HepG2 (cell line): ENCODE data around the gene SLC19A1. TPM values are rescaled to one million over a fixed set of nuclear protein-coding genes. Genes with fewer than 3 reads are reported as not detected.

Experiments
- ETV5 ChIP-seq: IDR thresholded peaks from 2 replicates; pipeline ENCODE4 v1.6.1; 2018; ENCODE audit warnings: missing biosample characterization, missing genetic modification reagents, inconsistent platforms, borderline replicate concordance
- GLI4 ChIP-seq: sonication (generic); formaldehyde crosslinking; IDR thresholded peaks from 2 replicates; pipeline ENCODE4 v1.5.1; 2020; ENCODE audit warnings: missing genetic modification reagents, mild to moderate bottlenecking, moderate library complexity, borderline replicate concordance
- HNRNPLL ChIP-seq: fragments of 200-400 bp; formaldehyde crosslinking; IDR thresholded peaks from 2 replicates; pipeline ENCODE4 v1.6.1; 2017; ENCODE audit warnings: mild to moderate bottlenecking, low read depth, low read length; ENCODE audit not compliant: poor library complexity, severe bottlenecking
- NAIF1 ChIP-seq: sonication (generic); formaldehyde crosslinking; IDR thresholded peaks from 2 replicates; pipeline ENCODE4 v1.5.0; 2020; ENCODE audit warnings: mild to moderate bottlenecking, missing genetic modification reagents, borderline replicate concordance
- NR2F6 ChIP-seq, 2 experiments: IDR thresholded peaks; 2 replicates each; pipeline ENCODE4 v1.6.1; 2016; ENCODE audit warnings: antibody characterized with exemption in 1 of 2, mild to moderate bottlenecking in 1 of 2
- SRSF1 ChIP-seq: fragments of 200-400 bp; formaldehyde crosslinking; optimal IDR thresholded peaks from 2 replicates; pipeline ENCODE3; 2017; ENCODE audit warnings: mild to moderate bottlenecking, low read depth, low read length, moderate library complexity
- XBP1 ChIP-seq: sonication (generic); formaldehyde crosslinking; IDR thresholded peaks from 2 replicates; pipeline ENCODE4 v1.5.0; 2020; ENCODE audit warnings: missing genetic modification reagents
- ZKSCAN5 ChIP-seq: sonication (generic); formaldehyde crosslinking; IDR thresholded peaks from 2 replicates; pipeline ENCODE4 v1.5.1; 2020; ENCODE audit warnings: mild to moderate bottlenecking, missing genetic modification reagents
- ZNF180 ChIP-seq: sonication (generic); formaldehyde crosslinking; IDR thresholded peaks from 2 replicates; pipeline ENCODE4 v1.4.0; 2020; ENCODE audit warnings: low read depth, missing genetic modification reagents, borderline replicate concordance
- ZNF30 ChIP-seq: sonication (generic); formaldehyde crosslinking; IDR thresholded peaks from 2 replicates; pipeline ENCODE4 v1.5.0; 2020; ENCODE audit warnings: mild to moderate bottlenecking, missing genetic modification reagents
- ZNF558 ChIP-seq: sonication (generic); formaldehyde crosslinking; IDR thresholded peaks from 2 replicates; pipeline ENCODE4 v1.9.0; 2022; ENCODE audit warnings: mild to moderate bottlenecking, missing genetic modification reagents, borderline replicate concordance
- ZNF562 ChIP-seq: sonication (generic); formaldehyde crosslinking; IDR thresholded peaks from 2 replicates; pipeline ENCODE4 v1.8.0; 2022; ENCODE audit warnings: missing genetic modification reagents, borderline replicate concordance
- ZNF564 ChIP-seq: sonication (generic); formaldehyde crosslinking; IDR thresholded peaks from 2 replicates; pipeline ENCODE4 v1.8.1; 2023; ENCODE audit warnings: mild to moderate bottlenecking, missing genetic modification reagents
- ZNF672 ChIP-seq: sonication (generic); formaldehyde crosslinking; IDR thresholded peaks from 2 replicates; pipeline ENCODE4 v1.8.1; 2022; ENCODE audit warnings: missing genetic modification reagents
- ZNF749 ChIP-seq: sonication (generic); formaldehyde crosslinking; IDR thresholded peaks from 2 replicates; pipeline ENCODE4 v1.8.0; 2022; ENCODE audit warnings: mild to moderate bottlenecking, missing genetic modification reagents, moderate library complexity, borderline replicate concordance
- ZNF788 ChIP-seq: sonication (generic); formaldehyde crosslinking; IDR thresholded peaks from 2 replicates; pipeline ENCODE4 v1.5.0; 2020; ENCODE audit warnings: mild to moderate bottlenecking, missing genetic modification reagents, borderline replicate concordance
- ZNF879 ChIP-seq: sonication (generic); formaldehyde crosslinking; IDR thresholded peaks from 2 replicates; pipeline ENCODE4 v1.8.1; 2023; ENCODE audit warnings: missing genetic modification reagents
- polyA plus RNA-seq, 8 experiments: library from polyadenylated mRNA; depleted of rRNA in 3 of 8; stranded (reverse) in 7 of 8; unstranded in 1 of 8; fragments of >200 nt; fragmentation: Illumina TruSeq in 4 of 8; extraction: Trizol in 4 of 8; gene quantifications; 2 replicates each; pipeline versions ENCODE4 v1.2.1 to v1.2.3, GENCODE V29; 2011 to 2016; ENCODE audit warnings: low read depth in 4 of 8, missing spikeins in 1 of 8, mixed read lengths in 1 of 8; ENCODE audit not compliant: insufficient read depth in 1 of 8
- total RNA-seq, 5 experiments: library from RNA; depleted of rRNA; stranded (reverse); fragments of >200 nt; fragmentation: Illumina TruSeq; extraction: Trizol; gene quantifications; 2 replicates each; pipeline ENCODE4 v1.2.3, GENCODE V29; 2016; ENCODE audit warnings: low read depth in 1 of 5
- TF ChIP-seq, protein P1 (sequence below): sonication (generic); formaldehyde crosslinking; IDR thresholded peaks from 2 replicates; pipeline ENCODE4 v1.4.0; 2020; ENCODE audit warnings: missing genetic modification reagents
- TF ChIP-seq, protein P2 (sequence below): sonication (generic); formaldehyde crosslinking; IDR thresholded peaks from 2 replicates; pipeline ENCODE4 v1.4.0; 2020; ENCODE audit warnings: missing genetic modification reagents
- TF ChIP-seq, protein P3 (sequence below): sonication (generic); formaldehyde crosslinking; IDR thresholded peaks from 2 replicates; pipeline ENCODE4 v1.4.0; 2020; ENCODE audit warnings: missing genetic modification reagents, borderline replicate concordance
- TF ChIP-seq, protein P4 (sequence below): IDR thresholded peaks from 2 replicates; pipeline ENCODE4 v1.6.1; 2016

Gene SLC19A1
- total and polyA plus RNA-seq, 2 of the 13 experiments (the other 11 are each of a cell fraction or from before 2014, with no cell fraction given) = 21.8 to 23.0 TPM

DNA sequence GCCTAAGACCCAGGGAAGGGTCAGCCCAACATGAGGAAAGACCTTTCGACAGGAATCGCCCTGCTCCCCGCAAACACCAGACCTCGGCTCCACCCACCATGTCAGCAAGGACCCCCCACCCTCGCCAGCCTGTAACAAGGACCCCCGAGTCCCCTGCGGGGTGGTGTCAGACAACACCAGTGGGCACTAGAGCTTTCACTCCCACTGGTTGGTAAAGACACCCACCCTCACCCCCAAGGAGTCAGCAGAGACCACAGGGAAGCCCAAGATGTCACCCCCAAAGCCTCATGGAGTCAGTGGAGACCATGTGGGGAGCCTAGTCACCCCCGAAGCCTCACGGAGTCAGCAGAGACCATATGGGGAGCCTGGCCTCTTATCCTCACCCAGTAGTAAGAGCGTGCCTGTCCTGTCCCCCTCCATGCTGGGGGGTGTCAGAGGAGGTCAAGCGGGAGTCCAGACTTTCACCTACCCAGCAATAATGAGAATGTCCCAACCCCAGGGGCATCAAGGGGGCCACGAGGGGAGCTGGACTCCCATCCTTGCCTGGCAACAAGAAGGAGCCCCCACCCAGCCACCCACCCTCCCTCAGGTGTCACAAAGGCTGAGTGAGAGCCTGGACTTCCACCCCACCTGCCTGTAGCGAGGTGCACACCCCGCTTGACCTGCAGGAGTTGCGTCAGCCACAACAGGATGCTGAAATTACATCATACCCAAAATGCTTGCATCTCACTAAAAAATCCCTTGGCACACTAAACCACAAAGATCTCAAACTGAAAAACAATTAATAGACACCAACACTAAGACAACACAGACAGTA, 24.8 kb downstream of the SLC19A1 start (continued):
- TF ChIP-seq, protein P1, sequence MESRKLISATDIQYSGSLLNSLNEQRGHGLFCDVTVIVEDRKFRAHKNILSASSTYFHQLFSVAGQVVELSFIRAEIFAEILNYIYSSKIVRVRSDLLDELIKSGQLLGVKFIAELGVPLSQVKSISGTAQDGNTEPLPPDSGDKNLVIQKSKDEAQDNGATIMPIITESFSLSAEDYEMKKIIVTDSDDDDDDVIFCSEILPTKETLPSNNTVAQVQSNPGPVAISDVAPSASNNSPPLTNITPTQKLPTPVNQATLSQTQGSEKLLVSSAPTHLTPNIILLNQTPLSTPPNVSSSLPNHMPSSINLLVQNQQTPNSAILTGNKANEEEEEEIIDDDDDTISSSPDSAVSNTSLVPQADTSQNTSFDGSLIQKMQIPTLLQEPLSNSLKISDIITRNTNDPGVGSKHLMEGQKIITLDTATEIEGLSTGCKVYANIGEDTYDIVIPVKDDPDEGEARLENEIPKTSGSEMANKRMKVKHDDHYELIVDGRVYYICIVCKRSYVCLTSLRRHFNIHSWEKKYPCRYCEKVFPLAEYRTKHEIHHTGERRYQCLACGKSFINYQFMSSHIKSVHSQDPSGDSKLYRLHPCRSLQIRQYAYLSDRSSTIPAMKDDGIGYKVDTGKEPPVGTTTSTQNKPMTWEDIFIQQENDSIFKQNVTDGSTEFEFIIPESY = peak; percentile 99
- TF ChIP-seq HNRNPLL = no peak
- no peak for TF ChIP-seq ZNF788 (CRISPR knock-in tag)
- no peak for TF ChIP-seq ZNF749 (CRISPR knock-in tag)
- TF ChIP-seq, protein P2, sequence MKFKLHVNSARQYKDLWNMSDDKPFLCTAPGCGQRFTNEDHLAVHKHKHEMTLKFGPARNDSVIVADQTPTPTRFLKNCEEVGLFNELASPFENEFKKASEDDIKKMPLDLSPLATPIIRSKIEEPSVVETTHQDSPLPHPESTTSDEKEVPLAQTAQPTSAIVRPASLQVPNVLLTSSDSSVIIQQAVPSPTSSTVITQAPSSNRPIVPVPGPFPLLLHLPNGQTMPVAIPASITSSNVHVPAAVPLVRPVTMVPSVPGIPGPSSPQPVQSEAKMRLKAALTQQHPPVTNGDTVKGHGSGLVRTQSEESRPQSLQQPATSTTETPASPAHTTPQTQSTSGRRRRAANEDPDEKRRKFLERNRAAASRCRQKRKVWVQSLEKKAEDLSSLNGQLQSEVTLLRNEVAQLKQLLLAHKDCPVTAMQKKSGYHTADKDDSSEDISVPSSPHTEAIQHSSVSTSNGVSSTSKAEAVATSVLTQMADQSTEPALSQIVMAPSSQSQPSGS (CRISPR knock-in tag) = no peak
- no peak for TF ChIP-seq ZNF672 (CRISPR knock-in tag)
- TF ChIP-seq GLI4 (CRISPR knock-in tag) = no peak
- TF ChIP-seq NR2F6 (IDR thresholded peaks at IDR 0.05) = no peak
- TF ChIP-seq NR2F6 (CRISPR knock-in tag; IDR thresholded peaks at IDR 0.05) = peak; percentile 40; the same call in 1 of the 2 replicates
- no peak for TF ChIP-seq SRSF1
- no peak for TF ChIP-seq ZNF879
- TF ChIP-seq, protein P3, sequence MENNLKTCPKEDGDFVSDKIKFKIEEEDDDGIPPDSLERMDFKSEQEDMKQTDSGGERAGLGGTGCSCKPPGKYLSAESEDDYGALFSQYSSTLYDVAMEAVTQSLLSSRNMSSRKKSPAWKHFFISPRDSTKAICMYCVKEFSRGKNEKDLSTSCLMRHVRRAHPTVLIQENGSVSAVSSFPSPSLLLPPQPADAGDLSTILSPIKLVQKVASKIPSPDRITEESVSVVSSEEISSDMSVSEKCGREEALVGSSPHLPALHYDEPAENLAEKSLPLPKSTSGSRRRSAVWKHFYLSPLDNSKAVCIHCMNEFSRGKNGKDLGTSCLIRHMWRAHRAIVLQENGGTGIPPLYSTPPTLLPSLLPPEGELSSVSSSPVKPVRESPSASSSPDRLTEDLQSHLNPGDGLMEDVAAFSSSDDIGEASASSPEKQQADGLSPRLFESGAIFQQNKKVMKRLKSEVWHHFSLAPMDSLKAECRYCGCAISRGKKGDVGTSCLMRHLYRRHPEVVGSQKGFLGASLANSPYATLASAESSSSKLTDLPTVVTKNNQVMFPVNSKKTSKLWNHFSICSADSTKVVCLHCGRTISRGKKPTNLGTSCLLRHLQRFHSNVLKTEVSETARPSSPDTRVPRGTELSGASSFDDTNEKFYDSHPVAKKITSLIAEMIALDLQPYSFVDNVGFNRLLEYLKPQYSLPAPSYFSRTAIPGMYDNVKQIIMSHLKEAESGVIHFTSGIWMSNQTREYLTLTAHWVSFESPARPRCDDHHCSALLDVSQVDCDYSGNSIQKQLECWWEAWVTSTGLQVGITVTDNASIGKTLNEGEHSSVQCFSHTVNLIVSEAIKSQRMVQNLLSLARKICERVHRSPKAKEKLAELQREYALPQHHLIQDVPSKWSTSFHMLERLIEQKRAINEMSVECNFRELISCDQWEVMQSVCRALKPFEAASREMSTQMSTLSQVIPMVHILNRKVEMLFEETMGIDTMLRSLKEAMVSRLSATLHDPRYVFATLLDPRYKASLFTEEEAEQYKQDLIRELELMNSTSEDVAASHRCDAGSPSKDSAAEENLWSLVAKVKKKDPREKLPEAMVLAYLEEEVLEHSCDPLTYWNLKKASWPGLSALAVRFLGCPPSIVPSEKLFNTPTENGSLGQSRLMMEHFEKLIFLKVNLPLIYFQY = no peak
- no peak for TF ChIP-seq NAIF1 (CRISPR knock-in tag)
- no peak for TF ChIP-seq ZNF558 (CRISPR knock-in tag)
- no peak for TF ChIP-seq XBP1 (CRISPR knock-in tag)
- TF ChIP-seq ZNF564 (CRISPR knock-in tag) = no peak
- TF ChIP-seq ETV5 (CRISPR knock-in tag) = no peak
- no peak for TF ChIP-seq ZKSCAN5 (CRISPR knock-in tag)
- no peak for TF ChIP-seq ZNF562 (CRISPR knock-in tag)
- no peak for TF ChIP-seq ZNF30 (CRISPR knock-in tag)
- TF ChIP-seq, protein P4, sequence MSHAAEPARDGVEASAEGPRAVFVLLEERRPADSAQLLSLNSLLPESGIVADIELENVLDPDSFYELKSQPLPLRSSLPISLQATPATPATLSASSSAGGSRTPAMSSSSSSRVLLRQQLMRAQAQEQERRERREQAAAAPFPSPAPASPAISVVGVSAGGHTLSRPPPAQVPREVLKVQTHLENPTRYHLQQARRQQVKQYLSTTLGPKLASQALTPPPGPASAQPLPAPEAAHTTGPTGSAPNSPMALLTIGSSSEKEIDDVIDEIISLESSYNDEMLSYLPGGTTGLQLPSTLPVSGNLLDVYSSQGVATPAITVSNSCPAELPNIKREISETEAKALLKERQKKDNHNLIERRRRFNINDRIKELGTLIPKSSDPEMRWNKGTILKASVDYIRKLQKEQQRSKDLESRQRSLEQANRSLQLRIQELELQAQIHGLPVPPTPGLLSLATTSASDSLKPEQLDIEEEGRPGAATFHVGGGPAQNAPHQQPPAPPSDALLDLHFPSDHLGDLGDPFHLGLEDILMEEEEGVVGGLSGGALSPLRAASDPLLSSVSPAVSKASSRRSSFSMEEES (CRISPR knock-in tag) = no peak
- no peak for TF ChIP-seq ZNF180
